K562 (cell line): ENCODE data around the gene RALGPS1. TPM values are rescaled to one million over a fixed set of nuclear protein-coding genes. Genes with fewer than 3 reads are reported as not detected.

Experiments
- BACH1 ChIP-seq: fragments of 200-800 bp; sonication (Bioruptor generic); IDR thresholded peaks from 2 replicates; pipeline ENCODE4 v1.6.1; 2016; ENCODE audit warnings: missing genetic modification characterization, missing compliant biosample characterization
- DNMT1 ChIP-seq: fragments of 450-650 bp; IDR thresholded peaks from 2 replicates; pipeline ENCODE4 v1.6.1; 2016; ENCODE audit warnings: antibody characterized with exemption, mild to moderate bottlenecking
- MYNN ChIP-seq, 2 experiments: sonication (generic); formaldehyde crosslinking in 1 of 2; IDR thresholded peaks; 2 replicates each; pipeline versions ENCODE4 v1.5.0 to v1.6.1; 2016 to 2020; ENCODE audit warnings: antibody characterized with exemption in 1 of 2, missing genetic modification reagents in 1 of 2
- ZNF212 ChIP-seq: fragments of 450-650 bp; formaldehyde crosslinking; IDR thresholded peaks from 2 replicates; pipeline ENCODE4 v1.4.0; 2020; ENCODE audit warnings: mild to moderate bottlenecking
- ZNF778 ChIP-seq: fragments of 450-650 bp; formaldehyde crosslinking; IDR thresholded peaks from 2 replicates; pipeline ENCODE4 v1.4.0; 2020; ENCODE audit warnings: mild to moderate bottlenecking, moderate library complexity
- polyA plus RNA-seq, 8 experiments: library from polyadenylated mRNA; depleted of rRNA in 4 of 8; stranded (reverse) in 5 of 8; unstranded in 3 of 8; fragments of >200 nt; fragmentation: Nextera tagmentation in 2 of 8; fragmentation: Illumina TruSeq in 1 of 8; extraction: Ambion mirVana in 2 of 8; extraction: Trizol in 1 of 8; gene quantifications; 2 replicates each; pipeline versions ENCODE4 v1.2.1 to v1.2.3, GENCODE V29; 2011 to 2014; ENCODE audit warnings: inconsistent platforms in 1 of 8, missing spikeins in 1 of 8
- total RNA-seq, 7 experiments: library from RNA; depleted of rRNA in 6 of 7; stranded (reverse); fragments of >200 nt in 6 of 7; fragmentation: Illumina TruSeq in 2 of 7; extraction: Trizol in 2 of 7; gene quantifications; 2 replicates each; pipeline versions ENCODE4 v1.2.1 to v1.2.3, GENCODE V29; 2011 to 2021; ENCODE audit warnings: low replicate concordance in 1 of 7
- TF ChIP-seq, protein P1 (sequence below), 2 experiments: fragments of 200-800 bp in 1 of 2; sonication (Bioruptor generic) in 1 of 2; sonication (generic) in 1 of 2; formaldehyde crosslinking in 1 of 2; IDR thresholded peaks in 1 of 2; conservative IDR thresholded peaks in 1 of 2; 2 replicates each; pipeline versions ENCODE4 v1.5.0 to v1.6.1; 2016 to 2020; ENCODE audit warnings: missing compliant biosample characterization in 1 of 2, missing genetic modification characterization in 1 of 2, missing genetic modification reagents in 1 of 2
- TF ChIP-seq, protein P2 (sequence below): fragments of 250-450 bp; sonication (Bioruptor Pico); IDR thresholded peaks from 2 replicates; pipeline ENCODE4 v1.5.0; 2021
- TF ChIP-seq, protein P3 (sequence below): fragments of 450-650 bp; formaldehyde crosslinking; IDR thresholded peaks from 2 replicates; pipeline ENCODE4 v1.4.0; 2020; ENCODE audit warnings: mild to moderate bottlenecking, moderate library complexity

Gene RALGPS1
- total and polyA plus RNA-seq, 9 of the 15 experiments (the other 6 are each of a cell fraction or from before 2014, with no cell fraction given), result 0.04 to 2.6 (median 1.5) TPM

DNA sequence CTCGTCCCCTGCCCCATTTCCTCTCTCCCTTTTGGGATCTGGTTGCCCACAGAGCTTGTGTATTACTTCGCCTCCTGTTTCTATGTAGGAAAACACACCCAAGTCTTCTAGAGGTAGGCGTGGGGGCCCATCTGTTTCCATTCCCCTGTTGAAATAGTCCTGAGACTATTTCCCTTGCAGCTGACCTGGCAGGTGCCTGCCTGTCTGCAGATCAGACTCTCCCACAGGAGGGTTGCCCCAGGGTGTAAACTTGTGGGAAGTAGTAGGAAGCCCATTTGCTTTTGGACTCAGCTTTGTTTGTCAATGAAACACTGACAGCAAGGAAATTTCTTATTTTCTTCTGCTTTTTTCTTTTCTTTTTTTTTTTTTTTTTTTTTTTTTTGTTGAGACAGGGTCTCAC is 333.7 kb downstream of the RALGPS1 start (continued):
- TF ChIP-seq, protein P1, sequence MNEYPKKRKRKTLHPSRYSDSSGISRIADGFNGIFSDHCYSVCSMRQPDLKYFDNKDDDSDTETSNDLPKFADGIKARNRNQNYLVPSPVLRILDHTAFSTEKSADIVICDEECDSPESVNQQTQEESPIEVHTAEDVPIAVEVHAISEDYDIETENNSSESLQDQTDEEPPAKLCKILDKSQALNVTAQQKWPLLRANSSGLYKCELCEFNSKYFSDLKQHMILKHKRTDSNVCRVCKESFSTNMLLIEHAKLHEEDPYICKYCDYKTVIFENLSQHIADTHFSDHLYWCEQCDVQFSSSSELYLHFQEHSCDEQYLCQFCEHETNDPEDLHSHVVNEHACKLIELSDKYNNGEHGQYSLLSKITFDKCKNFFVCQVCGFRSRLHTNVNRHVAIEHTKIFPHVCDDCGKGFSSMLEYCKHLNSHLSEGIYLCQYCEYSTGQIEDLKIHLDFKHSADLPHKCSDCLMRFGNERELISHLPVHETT (CRISPR knock-in tag; conservative IDR thresholded peaks at IDR 0.05 in 1 of 2, IDR thresholded peaks at IDR 0.05 in 1 of 2), result no peak
- TF ChIP-seq DNMT1 (no peak), MYNN (IDR thresholded peaks at IDR 0.05) (no peak), MYNN (CRISPR knock-in tag; IDR thresholded peaks at IDR 0.05) (no peak), ZNF778 (CRISPR knock-in tag) (no peak), BACH1 (no peak), ZNF212 (CRISPR knock-in tag) (no peak)
- TF ChIP-seq, protein P2, sequence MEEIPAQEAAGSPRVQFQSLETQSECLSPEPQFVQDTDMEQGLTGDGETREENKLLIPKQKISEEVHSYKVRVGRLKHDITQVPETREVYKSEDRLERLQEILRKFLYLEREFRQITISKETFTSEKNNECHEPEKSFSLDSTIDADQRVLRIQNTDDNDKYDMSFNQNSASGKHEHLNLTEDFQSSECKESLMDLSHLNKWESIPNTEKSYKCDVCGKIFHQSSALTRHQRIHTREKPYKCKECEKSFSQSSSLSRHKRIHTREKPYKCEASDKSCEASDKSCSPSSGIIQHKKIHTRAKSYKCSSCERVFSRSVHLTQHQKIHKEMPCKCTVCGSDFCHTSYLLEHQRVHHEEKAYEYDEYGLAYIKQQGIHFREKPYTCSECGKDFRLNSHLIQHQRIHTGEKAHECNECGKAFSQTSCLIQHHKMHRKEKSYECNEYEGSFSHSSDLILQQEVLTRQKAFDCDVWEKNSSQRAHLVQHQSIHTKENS (CRISPR knock-in tag), result no peak
- TF ChIP-seq, protein P3, sequence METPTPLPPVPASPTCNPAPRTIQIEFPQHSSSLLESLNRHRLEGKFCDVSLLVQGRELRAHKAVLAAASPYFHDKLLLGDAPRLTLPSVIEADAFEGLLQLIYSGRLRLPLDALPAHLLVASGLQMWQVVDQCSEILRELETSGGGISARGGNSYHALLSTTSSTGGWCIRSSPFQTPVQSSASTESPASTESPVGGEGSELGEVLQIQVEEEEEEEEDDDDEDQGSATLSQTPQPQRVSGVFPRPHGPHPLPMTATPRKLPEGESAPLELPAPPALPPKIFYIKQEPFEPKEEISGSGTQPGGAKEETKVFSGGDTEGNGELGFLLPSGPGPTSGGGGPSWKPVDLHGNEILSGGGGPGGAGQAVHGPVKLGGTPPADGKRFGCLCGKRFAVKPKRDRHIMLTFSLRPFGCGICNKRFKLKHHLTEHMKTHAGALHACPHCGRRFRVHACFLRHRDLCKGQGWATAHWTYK (CRISPR knock-in tag), result no peak
- TF ChIP-seq, all 486 proteins: peak for 0
